IMR-90 (cell line): ENCODE data around the gene PRAMEF7. TPM values are rescaled to one million over a fixed set of nuclear protein-coding genes. Genes with fewer than 3 reads are reported as not detected.
"Not testable (repeated sequence)": the region's sequence is repeated elsewhere in the genome, so short reads cannot be mapped to it uniquely, and the experiment has no call there.

Experiments used
- ATAC-seq: fragments of 200-7000 bp; cut with Tn5 transposase; 2 replicates; pipeline ENCODE4 v1.9.1; 2020; ENCODE audit warnings: low read depth, mild to moderate bottlenecking, moderate library complexity
- BruUV-seq: library from RNA; stranded (reverse); fragments of 400-500 nt; replicated peaks from 2 replicates; lab custom pipeline; 2021; lab: Mats Ljungman, UMichigan
- CTCF ChIA-PET: fragments of 300-600 bp; formaldehyde crosslinking; extraction: SDS; loops from one replicate; lab custom pipeline; 2021; ENCODE audit warnings: antibody characterized with exemption; lab: Yijun Ruan, JAX
- POLR2A ChIA-PET: fragments of 300-600 bp; sonication (Branson Sonifier 250); formaldehyde crosslinking; loops from one replicate; lab custom pipeline; 2022; ENCODE audit warnings: antibody characterized with exemption; ENCODE audit not compliant: unreplicated experiment; lab: Charles Lee
- DNase-seq: peaks from one replicate; pipeline ENCODE4 v3.0.0; 2013
- H2AFZ ChIP-seq: replicated peaks from 2 replicates; pipeline ENCODE3; 2013; ENCODE audit warnings: low read length, mild to moderate bottlenecking; ENCODE audit not compliant: poor library complexity
- H2AK5ac ChIP-seq: 2 replicates; pipeline ENCODE4 v1.6.1; 2013; ENCODE audit warnings: low read depth, low read length, inconsistent platforms
- H2AK9ac ChIP-seq: replicated peaks from 2 replicates; pipeline ENCODE3; 2013; ENCODE audit warnings: mild to moderate bottlenecking, low read depth, low read length, moderate library complexity; ENCODE audit not compliant: poor library complexity
- H2BK120ac ChIP-seq: 2 replicates; pipeline ENCODE4 v1.6.1; 2013; ENCODE audit warnings: low read depth, low read length, inconsistent platforms
- H2BK15ac ChIP-seq: 3 replicates; pipeline ENCODE4 v1.6.1; 2013; ENCODE audit warnings: low read depth, low read length, inconsistent platforms
- H2BK20ac ChIP-seq: 2 replicates; pipeline ENCODE4 v1.6.1; 2013; ENCODE audit warnings: low read depth, mild to moderate bottlenecking, inconsistent platforms, low read length, moderate library complexity
- H2BK5ac ChIP-seq: 2 replicates; pipeline ENCODE4 v1.6.1; 2013; ENCODE audit warnings: mild to moderate bottlenecking, low read depth, low read length, inconsistent platforms; ENCODE audit not compliant: poor library complexity, severe bottlenecking
- H3K14ac ChIP-seq: replicated peaks from 2 replicates; pipeline ENCODE4 v1.6.1; 2013; ENCODE audit warnings: low read depth, low read length, inconsistent platforms
- H3K18ac ChIP-seq: 2 replicates; pipeline ENCODE4 v1.6.1; 2013; ENCODE audit warnings: low read depth, low read length, control low read depth
- H3K23ac ChIP-seq: 2 replicates; pipeline ENCODE4 v1.6.1; 2013; ENCODE audit warnings: low read depth, low read length, inconsistent platforms
- H3K27ac ChIP-seq: 2 replicates; pipeline ENCODE4 v1.5.1; 2013; ENCODE audit warnings: mild to moderate bottlenecking, control low read depth, low read length; ENCODE audit not compliant: insufficient read depth
- H3K27me3 ChIP-seq: 2 replicates; pipeline ENCODE4 v1.6.1; 2013; ENCODE audit warnings: low read length; ENCODE audit not compliant: control insufficient read depth, insufficient read depth
- H3K36me3 ChIP-seq: 2 replicates; pipeline ENCODE4 v1.6.1; 2013; ENCODE audit warnings: low read length, mixed read lengths; ENCODE audit not compliant: control insufficient read depth, insufficient read depth
- H3K4ac ChIP-seq: 2 replicates; pipeline ENCODE4 v1.6.1; 2013; ENCODE audit warnings: low read depth, low read length, inconsistent platforms
- H3K4me1 ChIP-seq: 2 replicates; pipeline ENCODE4 v1.6.1; 2013; ENCODE audit warnings: low read length, mixed read lengths; ENCODE audit not compliant: control insufficient read depth, insufficient read depth
- H3K4me2 ChIP-seq: 2 replicates; pipeline ENCODE4 v1.6.1; 2013; ENCODE audit warnings: low read depth, mild to moderate bottlenecking, control low read depth, low read length, moderate library complexity
- H3K4me3 ChIP-seq: 2 replicates; pipeline ENCODE4 v1.5.1; 2013; ENCODE audit warnings: low read depth, mild to moderate bottlenecking, control low read depth, low read length, moderate library complexity; ENCODE audit not compliant: insufficient read depth
- H3K56ac ChIP-seq: 2 replicates; pipeline ENCODE4 v1.6.1; 2013; ENCODE audit warnings: low read length, inconsistent platforms; ENCODE audit not compliant: insufficient read depth; ENCODE audit errors: extremely low read depth
- H3K79me1 ChIP-seq, 2 experiments: 2 replicates each; pipeline ENCODE4 v1.6.1; 2013; ENCODE audit warnings: low read length in 2 of 2, inconsistent platforms in 1 of 2, low read depth in 1 of 2
- H3K9ac ChIP-seq: 2 replicates; pipeline ENCODE4 v1.6.1; 2013; ENCODE audit warnings: low read depth, low read length, control low read depth
- H3K9me1 ChIP-seq: 2 replicates; pipeline ENCODE4 v1.6.1; 2013; ENCODE audit warnings: low read length, inconsistent platforms; ENCODE audit not compliant: insufficient read depth
- H3K9me3 ChIP-seq: 2 replicates; pipeline ENCODE4 v1.6.1; 2013; ENCODE audit warnings: low read length; ENCODE audit not compliant: control insufficient read depth, insufficient read depth
- H4K20me1 ChIP-seq: 2 replicates; pipeline ENCODE4 v1.6.1; 2013; ENCODE audit warnings: low read length, inconsistent platforms; ENCODE audit not compliant: insufficient read depth
- H4K5ac ChIP-seq: 2 replicates; pipeline ENCODE4 v1.6.1; 2013; ENCODE audit warnings: mild to moderate bottlenecking, low read depth, low read length, control low read depth
- H4K8ac ChIP-seq, 2 experiments: 2 replicates each; pipeline ENCODE4 v1.6.1; 2013; ENCODE audit warnings: low read depth in 2 of 2, low read length in 2 of 2, control low read depth in 1 of 2, inconsistent platforms in 1 of 2
- H4K91ac ChIP-seq: 2 replicates; pipeline ENCODE4 v1.6.1; 2013; ENCODE audit warnings: low read depth, low read length, inconsistent platforms; ENCODE audit not compliant: insufficient read depth
- WGBS, 2 experiments: methylation state at CpG; one replicate each; pipeline versions ENCODE4 v1.1.5 to v1.1.7; 2013; ENCODE audit warnings: missing lambda C conversion rate in 2 of 2; ENCODE audit not compliant: insufficient read length in 1 of 2; ENCODE audit errors: extremely low coverage in 2 of 2; 5-methylcytosine and 5-hydroxymethylcytosine counted together
- dilution Hi-C: fragments of 300-500 bp; cut with HindIII; formaldehyde crosslinking; loops from one replicate; pipeline ENCODE4 v1.14.3; 2018; ENCODE audit warnings: low sequenced_read_pairs; ENCODE audit not compliant: unreplicated experiment
- in situ Hi-C: fragments of 300-500 bp; cut with MboI; formaldehyde crosslinking; loops from 3 replicates; pipeline ENCODE4 v1.14.3; 2019; ENCODE audit warnings: low sequenced_read_pairs, inconsistent platforms, mixed read lengths
- intact Hi-C: fragments of 100-400 bp; cut with micrococcal nuclease; formaldehyde crosslinking; loops from 2 replicates; pipeline ENCODE4 v1.10.0; 2022
- polyA plus RNA-seq, 3 experiments: library from polyadenylated mRNA; depleted of rRNA; stranded (reverse); fragments of >200 nt; gene quantifications; 2 replicates each; pipeline ENCODE4 v1.2.3, GENCODE V29; 2012; ENCODE audit warnings: low replicate concordance in 1 of 3
- total RNA-seq: library from RNA; depleted of rRNA; stranded (reverse); fragments of >200 nt; gene quantifications from 2 replicates; pipeline ENCODE4 v1.2.3, GENCODE V29; 2012

PRAMEF7 gene
- total and polyA plus RNA-seq, 2 of the 4 experiments (the other 2 are of a cell fraction): not detected

DNA sequence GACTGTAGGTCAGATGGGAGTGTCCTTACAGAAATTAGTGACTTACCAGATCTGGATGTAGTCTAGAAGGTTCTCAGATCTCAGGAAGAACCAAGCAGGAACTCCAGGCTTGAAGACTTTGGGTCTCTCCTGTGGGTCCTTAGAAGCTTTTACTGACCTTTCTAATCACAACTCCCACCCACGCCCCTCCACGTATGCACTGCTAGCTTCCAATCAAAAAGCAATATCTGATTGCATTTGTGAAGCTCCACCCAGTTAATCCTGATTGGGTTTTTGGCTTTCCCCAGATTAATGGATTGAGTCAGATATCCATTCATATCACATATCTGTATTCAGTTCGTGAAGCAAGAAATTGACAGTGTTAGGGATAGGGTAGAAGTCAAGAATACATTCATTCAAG is 30.3 kb upstream of the PRAMEF7 start, which contains the start of gene PRAMEF4:
Gene PRAMEF4 (minus strand): TSS at position 101 of the 400 bp plus-strand sequence. CDS start 2,807 bp downstream, outside the sequence.
- H2BK120ac ChIP-seq, H3K9ac ChIP-seq, H3K4ac ChIP-seq, H3K14ac ChIP-seq, DNase-seq, H2AK9ac ChIP-seq, H4K8ac ChIP-seq, H3K56ac ChIP-seq, intact Hi-C loops, H2BK15ac ChIP-seq, H2BK20ac ChIP-seq, H3K27me3 ChIP-seq, H3K23ac ChIP-seq, H2AK5ac ChIP-seq, H3K9me3 ChIP-seq, dilution Hi-C loops, H4K91ac ChIP-seq, H3K18ac ChIP-seq, H3K9me1 ChIP-seq, H3K36me3 ChIP-seq, BruUV-seq, POLR2A ChIA-PET, H2BK5ac ChIP-seq, H2AFZ ChIP-seq, H4K5ac ChIP-seq, CTCF ChIA-PET, H3K79me1 ChIP-seq, H3K4me3 ChIP-seq, ATAC-seq, in situ Hi-C loops, H4K20me1 ChIP-seq, H3K27ac ChIP-seq, H3K4me2 ChIP-seq, H3K4me1 ChIP-seq: not testable (repeated sequence)
- WGBS, 2 experiments: 46% methylated on average over 2 of the region's 3 CpGs; no CpG with 5 or more reads in 1 of the 2 experiments

DNA sequence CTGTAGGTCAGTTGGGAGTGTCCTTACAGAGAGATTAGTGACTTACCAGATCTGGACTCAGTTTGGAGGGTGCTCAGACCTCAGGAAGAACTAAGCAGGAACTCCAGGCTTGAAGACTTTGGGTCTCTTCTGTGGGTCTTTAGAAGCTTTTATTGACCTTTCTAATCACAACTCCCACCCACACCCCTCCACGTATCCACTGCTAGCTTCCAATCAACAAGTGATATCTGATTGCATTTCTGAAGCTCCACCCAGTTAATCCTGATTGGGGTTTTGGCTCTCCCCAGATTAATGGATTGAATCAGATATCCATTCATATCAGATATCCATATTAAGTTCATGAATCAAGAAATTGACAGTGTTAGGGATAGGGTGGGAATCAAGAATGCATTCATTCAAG is 18.2 kb upstream of the PRAMEF7 start, which contains the start of gene PRAMEF10:
Gene PRAMEF10 (minus strand): TSS at position 101 of the 400 bp plus-strand sequence. CDS start 2,423 bp downstream, outside the sequence.
- H2BK20ac ChIP-seq, H3K4me3 ChIP-seq, H2AK5ac ChIP-seq, H3K14ac ChIP-seq, intact Hi-C loops, CTCF ChIA-PET, H3K9me1 ChIP-seq, H2AFZ ChIP-seq, H3K9me3 ChIP-seq, DNase-seq, H2BK15ac ChIP-seq, H3K56ac ChIP-seq, H3K79me1 ChIP-seq, H4K91ac ChIP-seq, H3K36me3 ChIP-seq, H3K18ac ChIP-seq, H2BK120ac ChIP-seq, H3K27ac ChIP-seq, H3K23ac ChIP-seq, BruUV-seq, POLR2A ChIA-PET, in situ Hi-C loops, H4K8ac ChIP-seq, ATAC-seq, H3K4me2 ChIP-seq, H3K9ac ChIP-seq, H3K4me1 ChIP-seq, H2AK9ac ChIP-seq, H2BK5ac ChIP-seq, H4K20me1 ChIP-seq, dilution Hi-C loops, H3K27me3 ChIP-seq, H3K4ac ChIP-seq, H4K5ac ChIP-seq: not testable (repeated sequence)
- no CpG with 5 or more reads among the region's 1 CpG for WGBS, 2 experiments
